Lower leg skin (tissue), 3 donors: ENCODE measurements around the gene ADD1.

Experiments
- POLR2A ChIP-seq, 2 donors: fragments of 450-650 bp; IDR thresholded peaks; one replicate each; pipeline ENCODE4 v1.6.1; 2016 to 2017; ENCODE audit warnings: antibody characterized with exemption in 2 of 2, mild to moderate bottlenecking in 1 of 2, moderate library complexity in 1 of 2
- TF ChIP-seq, protein P1 (sequence below), 3 donors: fragments of 450-650 bp; IDR thresholded peaks; one replicate each; pipeline ENCODE4 v1.5.1; 2016; ENCODE audit warnings: antibody characterized with exemption in 3 of 3, mild to moderate bottlenecking in 3 of 3, moderate library complexity in 2 of 3

DNA sequence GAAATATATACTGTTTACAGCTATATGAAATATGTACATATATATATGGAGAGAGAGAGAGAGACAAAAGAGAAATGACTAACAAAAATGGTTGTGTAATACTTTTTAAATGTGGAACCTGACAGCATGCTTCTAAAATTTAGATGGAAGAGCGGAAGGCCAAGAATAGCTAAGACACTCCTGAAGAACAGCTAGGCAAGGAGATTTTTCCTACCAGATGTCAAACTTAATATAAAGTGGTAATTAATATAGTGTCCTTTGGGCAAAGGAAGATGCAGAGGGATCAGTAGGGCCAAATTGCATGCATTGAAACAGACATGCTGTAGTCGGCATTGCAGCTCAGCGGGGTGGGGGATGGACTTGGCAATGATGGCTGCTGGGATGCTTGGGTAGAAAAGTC is 45.2 kb downstream of the ADD1 start:
- TF ChIP-seq, protein P1, sequence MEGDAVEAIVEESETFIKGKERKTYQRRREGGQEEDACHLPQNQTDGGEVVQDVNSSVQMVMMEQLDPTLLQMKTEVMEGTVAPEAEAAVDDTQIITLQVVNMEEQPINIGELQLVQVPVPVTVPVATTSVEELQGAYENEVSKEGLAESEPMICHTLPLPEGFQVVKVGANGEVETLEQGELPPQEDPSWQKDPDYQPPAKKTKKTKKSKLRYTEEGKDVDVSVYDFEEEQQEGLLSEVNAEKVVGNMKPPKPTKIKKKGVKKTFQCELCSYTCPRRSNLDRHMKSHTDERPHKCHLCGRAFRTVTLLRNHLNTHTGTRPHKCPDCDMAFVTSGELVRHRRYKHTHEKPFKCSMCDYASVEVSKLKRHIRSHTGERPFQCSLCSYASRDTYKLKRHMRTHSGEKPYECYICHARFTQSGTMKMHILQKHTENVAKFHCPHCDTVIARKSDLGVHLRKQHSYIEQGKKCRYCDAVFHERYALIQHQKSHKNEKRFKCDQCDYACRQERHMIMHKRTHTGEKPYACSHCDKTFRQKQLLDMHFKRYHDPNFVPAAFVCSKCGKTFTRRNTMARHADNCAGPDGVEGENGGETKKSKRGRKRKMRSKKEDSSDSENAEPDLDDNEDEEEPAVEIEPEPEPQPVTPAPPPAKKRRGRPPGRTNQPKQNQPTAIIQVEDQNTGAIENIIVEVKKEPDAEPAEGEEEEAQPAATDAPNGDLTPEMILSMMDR (IDR thresholded peaks at IDR 0.05), result no peak
- no peak for TF ChIP-seq POLR2A (IDR thresholded peaks at IDR 0.05)
